ENCODE data around the gene UBE2A. TPM values are rescaled to one million over a fixed set of nuclear protein-coding genes. Genes with fewer than 3 reads are reported as not detected.

Gene UBE2A
- polyA plus RNA-seq, 1 donor from 2014 or later: 129 TPM

DNA sequence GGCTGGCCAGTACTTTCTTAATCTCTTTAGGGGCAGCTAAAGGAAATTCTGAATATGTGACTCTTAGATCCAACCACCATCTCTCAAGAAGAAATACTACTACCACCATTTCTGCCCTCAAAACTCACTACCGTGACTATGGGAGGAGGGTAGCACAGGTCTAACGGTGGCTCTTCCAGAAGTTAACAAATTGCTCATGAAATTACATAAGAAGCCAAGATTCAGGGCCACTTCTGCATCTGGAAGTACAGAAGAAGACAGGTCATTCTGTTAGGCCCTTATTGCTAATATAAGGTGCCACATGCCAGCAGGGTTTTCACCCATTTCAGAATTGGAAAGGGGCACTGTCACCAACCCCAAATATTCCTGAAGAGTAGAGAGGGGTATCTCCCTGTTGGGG is 51.5 kb downstream of the UBE2A start:
- H3K27ac ChIP-seq (ENCODE audit: low read length): no peak overlapping the region
- no peaks in the 10 kb centered on the region for H3K79me2 ChIP-seq (replicated peaks; ENCODE audit: insufficient read depth, low read length)
- H4K20me1 ChIP-seq (ENCODE audit: insufficient read depth): no peaks in the 10 kb centered on the region
- no peak overlapping the region for H3K4me3 ChIP-seq (ENCODE audit: low read length)
- no peaks in the 10 kb centered on the region for H3K9me3 ChIP-seq (ENCODE audit: low read length)
- no peaks in the 10 kb centered on the region for H3K27me3 ChIP-seq (ENCODE audit: insufficient read depth, low read depth, low read length)
- no peaks in the 10 kb centered on the region for H3K9me2 ChIP-seq (ENCODE audit: insufficient read depth, low read length)
- no peak overlapping the region for H2AFZ ChIP-seq (ENCODE audit: low read depth, low read length)
- H3F3A ChIP-seq (ENCODE audit: insufficient read depth, low read length, poor library complexity, severe bottlenecking): no peaks in the 10 kb centered on the region
- no peak overlapping the region for H3K4me2 ChIP-seq (ENCODE audit: low read length)
- no peak overlapping the region for H3K9ac ChIP-seq (ENCODE audit: low read length)
- no peaks in the 10 kb centered on the region for H3K36me3 ChIP-seq (ENCODE audit: insufficient read depth, low read length)
- TF ChIP-seq SMC3 (conservative IDR thresholded peaks at IDR 0.05; ENCODE audit: poor library complexity): no peak
- TF ChIP-seq EZH2 (IDR thresholded peaks at IDR 0.05; ENCODE audit: borderline replicate concordance, insufficient read depth, low read length, poor library complexity, severe bottlenecking): no peak
- no peak for TF ChIP-seq CTCF (IDR thresholded peaks at IDR 0.05; ENCODE audit: poor library complexity, severe bottlenecking)
- no peak for TF ChIP-seq EP300 (conservative IDR thresholded peaks at IDR 0.05; ENCODE audit: poor library complexity, severe bottlenecking)
- TF ChIP-seq RAD21 (conservative IDR thresholded peaks at IDR 0.05): no peak
- TF ChIP-seq, protein P1, sequence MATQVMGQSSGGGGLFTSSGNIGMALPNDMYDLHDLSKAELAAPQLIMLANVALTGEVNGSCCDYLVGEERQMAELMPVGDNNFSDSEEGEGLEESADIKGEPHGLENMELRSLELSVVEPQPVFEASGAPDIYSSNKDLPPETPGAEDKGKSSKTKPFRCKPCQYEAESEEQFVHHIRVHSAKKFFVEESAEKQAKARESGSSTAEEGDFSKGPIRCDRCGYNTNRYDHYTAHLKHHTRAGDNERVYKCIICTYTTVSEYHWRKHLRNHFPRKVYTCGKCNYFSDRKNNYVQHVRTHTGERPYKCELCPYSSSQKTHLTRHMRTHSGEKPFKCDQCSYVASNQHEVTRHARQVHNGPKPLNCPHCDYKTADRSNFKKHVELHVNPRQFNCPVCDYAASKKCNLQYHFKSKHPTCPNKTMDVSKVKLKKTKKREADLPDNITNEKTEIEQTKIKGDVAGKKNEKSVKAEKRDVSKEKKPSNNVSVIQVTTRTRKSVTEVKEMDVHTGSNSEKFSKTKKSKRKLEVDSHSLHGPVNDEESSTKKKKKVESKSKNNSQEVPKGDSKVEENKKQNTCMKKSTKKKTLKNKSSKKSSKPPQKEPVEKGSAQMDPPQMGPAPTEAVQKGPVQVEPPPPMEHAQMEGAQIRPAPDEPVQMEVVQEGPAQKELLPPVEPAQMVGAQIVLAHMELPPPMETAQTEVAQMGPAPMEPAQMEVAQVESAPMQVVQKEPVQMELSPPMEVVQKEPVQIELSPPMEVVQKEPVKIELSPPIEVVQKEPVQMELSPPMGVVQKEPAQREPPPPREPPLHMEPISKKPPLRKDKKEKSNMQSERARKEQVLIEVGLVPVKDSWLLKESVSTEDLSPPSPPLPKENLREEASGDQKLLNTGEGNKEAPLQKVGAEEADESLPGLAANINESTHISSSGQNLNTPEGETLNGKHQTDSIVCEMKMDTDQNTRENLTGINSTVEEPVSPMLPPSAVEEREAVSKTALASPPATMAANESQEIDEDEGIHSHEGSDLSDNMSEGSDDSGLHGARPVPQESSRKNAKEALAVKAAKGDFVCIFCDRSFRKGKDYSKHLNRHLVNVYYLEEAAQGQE (IDR thresholded peaks at IDR 0.05; ENCODE audit: borderline replicate concordance): no peak
- TF ChIP-seq POLR2AphosphoS5 (IDR thresholded peaks at IDR 0.05): no peak
- no peak for TF ChIP-seq TAF1 (IDR thresholded peaks at IDR 0.05; ENCODE audit: low read depth)
- no peak for TF ChIP-seq MXI1 (conservative IDR thresholded peaks at IDR 0.05; ENCODE audit: poor library complexity, severe bottlenecking)

Other genes with a start within 250 kb of the UBE2A start
- gene SLC25A43, start 175.2 kb upstream of the UBE2A start, polyA plus RNA-seq: not detected in 2 replicates
- 158 and 163 TPM in 2 replicates for gene SLC25A5, start 106.1 kb upstream of the UBE2A start, polyA plus RNA-seq
- gene STEEP1, start 9.2 kb upstream of the UBE2A start, polyA plus RNA-seq: 43.8 and 63.0 TPM in 2 replicates
- gene NKRF, start 31.9 kb downstream of the UBE2A start, polyA plus RNA-seq: 22.5 and 27.0 TPM in 2 replicates
- gene SEPTIN6, start 118.6 kb downstream of the UBE2A start, polyA plus RNA-seq: 153 and 155 TPM in 2 replicates
- 1.0 TPM in 1 of 2 replicates, not detected in the other for gene SOWAHD, start 184.0 kb downstream of the UBE2A start, polyA plus RNA-seq
- 2,693 and 3,126 TPM in 2 replicates for gene RPL39, start 217.1 kb downstream of the UBE2A start, polyA plus RNA-seq

All from neural cell (in vitro differentiated cells).